COLO668 (cell line): ENCODE results near the gene BICD1.
"Not testable (repeated sequence)": the region's sequence is repeated elsewhere in the genome, so short reads cannot be mapped to it uniquely, and the experiment has no call there.

Source experiments
- DNase-seq: peaks from one replicate; lab custom pipeline; 2025; ENCODE audit not compliant: unreplicated experiment; lab: John Stamatoyannopoulos, UW

Gene BICD1

GRCh38 chr12:32183650-32184049 is 77.0 kb downstream of the BICD1 start:
- no peak for DNase-seq

- DNase-seq: not testable (repeated sequence)
These were observed 80.5 kb downstream of the BICD1 start for GRCh38 chr12:32187127-32187526.

GRCh38 chr12:32191445-32191844 is 84.8 kb downstream of the BICD1 start:
- no peak for DNase-seq

GRCh38 chr12:32196250-32197198 is 89.9 kb downstream of the BICD1 start:
- DNase-seq: no peak

GRCh38 chr12:32197421-32197820 is 90.8 kb downstream of the BICD1 start:
- DNase-seq: no peak

GRCh38 chr12:32198555-32198954 is 91.9 kb downstream of the BICD1 start:
- DNase-seq: no peak

- DNase-seq: no peak
These were observed 94.4 kb downstream of the BICD1 start for GRCh38 chr12:32201096-32201495.

GRCh38 chr12:32201976-32202375 is 95.3 kb downstream of the BICD1 start:
- DNase-seq: no peak

GRCh38 chr12:32205731-32206130 is 99.1 kb downstream of the BICD1 start:
- DNase-seq: no peak

GRCh38 chr12:32208355-32208754 is 101.7 kb downstream of the BICD1 start:
- no peak for DNase-seq

- no peak for DNase-seq
These were observed 104.6 kb downstream of the BICD1 start for GRCh38 chr12:32211066-32211899.

GRCh38 chr12:32211900-32212156 is 105.2 kb downstream of the BICD1 start:
- no peak for DNase-seq

- no peak for DNase-seq
These were observed 108.1 kb downstream of the BICD1 start for GRCh38 chr12:32214723-32215122.

- peak; percentile 11 for DNase-seq
These were observed 111.0 kb downstream of the BICD1 start for GRCh38 chr12:32217354-32218310.

- DNase-seq: no peak
These were observed 117.3 kb downstream of the BICD1 start for GRCh38 chr12:32223941-32224340.

GRCh38 chr12:32226768-32227167 is 120.1 kb downstream of the BICD1 start:
- no peak for DNase-seq

GRCh38 chr12:32229971-32230612 is 123.4 kb downstream of the BICD1 start:
- DNase-seq: no peak

- DNase-seq: no peak
These were observed 124.0 kb downstream of the BICD1 start for GRCh38 chr12:32230613-32230993.

GRCh38 chr12:32231361-32231760 is 124.7 kb downstream of the BICD1 start:
- DNase-seq: not testable (repeated sequence)

GRCh38 chr12:32233568-32233967 is 126.9 kb downstream of the BICD1 start:
- no peak for DNase-seq

- no peak for DNase-seq
These were observed 128.6 kb downstream of the BICD1 start for GRCh38 chr12:32235251-32235650.
